Measurements from ENCODE around the gene ALPL. TPM values are rescaled to one million over a fixed set of nuclear protein-coding genes. Genes with fewer than 3 reads are reported as not detected.

The ALPL gene
- total and polyA plus RNA-seq, 9 of the 15 experiments (the other 6 are each of a cell fraction or from before 2014, with no cell fraction given) = 0.04 to 0.38 (median 0.18) TPM; not detected in 4

- TF ChIP-seq, protein P1, sequence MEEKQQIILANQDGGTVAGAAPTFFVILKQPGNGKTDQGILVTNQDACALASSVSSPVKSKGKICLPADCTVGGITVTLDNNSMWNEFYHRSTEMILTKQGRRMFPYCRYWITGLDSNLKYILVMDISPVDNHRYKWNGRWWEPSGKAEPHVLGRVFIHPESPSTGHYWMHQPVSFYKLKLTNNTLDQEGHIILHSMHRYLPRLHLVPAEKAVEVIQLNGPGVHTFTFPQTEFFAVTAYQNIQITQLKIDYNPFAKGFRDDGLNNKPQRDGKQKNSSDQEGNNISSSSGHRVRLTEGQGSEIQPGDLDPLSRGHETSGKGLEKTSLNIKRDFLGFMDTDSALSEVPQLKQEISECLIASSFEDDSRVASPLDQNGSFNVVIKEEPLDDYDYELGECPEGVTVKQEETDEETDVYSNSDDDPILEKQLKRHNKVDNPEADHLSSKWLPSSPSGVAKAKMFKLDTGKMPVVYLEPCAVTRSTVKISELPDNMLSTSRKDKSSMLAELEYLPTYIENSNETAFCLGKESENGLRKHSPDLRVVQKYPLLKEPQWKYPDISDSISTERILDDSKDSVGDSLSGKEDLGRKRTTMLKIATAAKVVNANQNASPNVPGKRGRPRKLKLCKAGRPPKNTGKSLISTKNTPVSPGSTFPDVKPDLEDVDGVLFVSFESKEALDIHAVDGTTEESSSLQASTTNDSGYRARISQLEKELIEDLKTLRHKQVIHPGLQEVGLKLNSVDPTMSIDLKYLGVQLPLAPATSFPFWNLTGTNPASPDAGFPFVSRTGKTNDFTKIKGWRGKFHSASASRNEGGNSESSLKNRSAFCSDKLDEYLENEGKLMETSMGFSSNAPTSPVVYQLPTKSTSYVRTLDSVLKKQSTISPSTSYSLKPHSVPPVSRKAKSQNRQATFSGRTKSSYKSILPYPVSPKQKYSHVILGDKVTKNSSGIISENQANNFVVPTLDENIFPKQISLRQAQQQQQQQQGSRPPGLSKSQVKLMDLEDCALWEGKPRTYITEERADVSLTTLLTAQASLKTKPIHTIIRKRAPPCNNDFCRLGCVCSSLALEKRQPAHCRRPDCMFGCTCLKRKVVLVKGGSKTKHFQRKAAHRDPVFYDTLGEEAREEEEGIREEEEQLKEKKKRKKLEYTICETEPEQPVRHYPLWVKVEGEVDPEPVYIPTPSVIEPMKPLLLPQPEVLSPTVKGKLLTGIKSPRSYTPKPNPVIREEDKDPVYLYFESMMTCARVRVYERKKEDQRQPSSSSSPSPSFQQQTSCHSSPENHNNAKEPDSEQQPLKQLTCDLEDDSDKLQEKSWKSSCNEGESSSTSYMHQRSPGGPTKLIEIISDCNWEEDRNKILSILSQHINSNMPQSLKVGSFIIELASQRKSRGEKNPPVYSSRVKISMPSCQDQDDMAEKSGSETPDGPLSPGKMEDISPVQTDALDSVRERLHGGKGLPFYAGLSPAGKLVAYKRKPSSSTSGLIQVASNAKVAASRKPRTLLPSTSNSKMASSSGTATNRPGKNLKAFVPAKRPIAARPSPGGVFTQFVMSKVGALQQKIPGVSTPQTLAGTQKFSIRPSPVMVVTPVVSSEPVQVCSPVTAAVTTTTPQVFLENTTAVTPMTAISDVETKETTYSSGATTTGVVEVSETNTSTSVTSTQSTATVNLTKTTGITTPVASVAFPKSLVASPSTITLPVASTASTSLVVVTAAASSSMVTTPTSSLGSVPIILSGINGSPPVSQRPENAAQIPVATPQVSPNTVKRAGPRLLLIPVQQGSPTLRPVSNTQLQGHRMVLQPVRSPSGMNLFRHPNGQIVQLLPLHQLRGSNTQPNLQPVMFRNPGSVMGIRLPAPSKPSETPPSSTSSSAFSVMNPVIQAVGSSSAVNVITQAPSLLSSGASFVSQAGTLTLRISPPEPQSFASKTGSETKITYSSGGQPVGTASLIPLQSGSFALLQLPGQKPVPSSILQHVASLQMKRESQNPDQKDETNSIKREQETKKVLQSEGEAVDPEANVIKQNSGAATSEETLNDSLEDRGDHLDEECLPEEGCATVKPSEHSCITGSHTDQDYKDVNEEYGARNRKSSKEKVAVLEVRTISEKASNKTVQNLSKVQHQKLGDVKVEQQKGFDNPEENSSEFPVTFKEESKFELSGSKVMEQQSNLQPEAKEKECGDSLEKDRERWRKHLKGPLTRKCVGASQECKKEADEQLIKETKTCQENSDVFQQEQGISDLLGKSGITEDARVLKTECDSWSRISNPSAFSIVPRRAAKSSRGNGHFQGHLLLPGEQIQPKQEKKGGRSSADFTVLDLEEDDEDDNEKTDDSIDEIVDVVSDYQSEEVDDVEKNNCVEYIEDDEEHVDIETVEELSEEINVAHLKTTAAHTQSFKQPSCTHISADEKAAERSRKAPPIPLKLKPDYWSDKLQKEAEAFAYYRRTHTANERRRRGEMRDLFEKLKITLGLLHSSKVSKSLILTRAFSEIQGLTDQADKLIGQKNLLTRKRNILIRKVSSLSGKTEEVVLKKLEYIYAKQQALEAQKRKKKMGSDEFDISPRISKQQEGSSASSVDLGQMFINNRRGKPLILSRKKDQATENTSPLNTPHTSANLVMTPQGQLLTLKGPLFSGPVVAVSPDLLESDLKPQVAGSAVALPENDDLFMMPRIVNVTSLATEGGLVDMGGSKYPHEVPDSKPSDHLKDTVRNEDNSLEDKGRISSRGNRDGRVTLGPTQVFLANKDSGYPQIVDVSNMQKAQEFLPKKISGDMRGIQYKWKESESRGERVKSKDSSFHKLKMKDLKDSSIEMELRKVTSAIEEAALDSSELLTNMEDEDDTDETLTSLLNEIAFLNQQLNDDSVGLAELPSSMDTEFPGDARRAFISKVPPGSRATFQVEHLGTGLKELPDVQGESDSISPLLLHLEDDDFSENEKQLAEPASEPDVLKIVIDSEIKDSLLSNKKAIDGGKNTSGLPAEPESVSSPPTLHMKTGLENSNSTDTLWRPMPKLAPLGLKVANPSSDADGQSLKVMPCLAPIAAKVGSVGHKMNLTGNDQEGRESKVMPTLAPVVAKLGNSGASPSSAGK (IDR thresholded peaks at IDR 0.05) = no peak
- no peak for TF ChIP-seq ZC3H8 (IDR thresholded peaks at IDR 0.05)
- no peak for TF ChIP-seq TAF1 (IDR thresholded peaks at IDR 0.05; ENCODE audit: control insufficient read depth, extremely low read depth, insufficient read depth, low read length, severe bottlenecking)
- no peak for TF ChIP-seq ZNF76 (CRISPR knock-in tag; IDR thresholded peaks at IDR 0.05; ENCODE audit: borderline replicate concordance)
- TF ChIP-seq SMAD1 (IDR thresholded peaks at IDR 0.05; ENCODE audit: low read depth, low read length, partially characterized antibody) = no peak
- TF ChIP-seq FOXA3 (CRISPR knock-in tag; conservative IDR thresholded peaks at IDR 0.05 in 1 of 2, IDR thresholded peaks at IDR 0.05 in 1 of 2) = 0 out of 4 replicates have a peak, but pooled peaks of 1 of the 2 experiments have one; percentile 26
- no peak; a peak in 1 of 4 replicates for TF ChIP-seq HDAC1 (IDR thresholded peaks at IDR 0.05)
- TF ChIP-seq BACH1 (tag; IDR thresholded peaks at IDR 0.05) = no peak
- TF ChIP-seq GATAD2B (IDR thresholded peaks at IDR 0.05; ENCODE audit: borderline replicate concordance) = no peak
- no peak for TF ChIP-seq RBM14 (IDR thresholded peaks at IDR 0.05; ENCODE audit: borderline replicate concordance, insufficient read depth, low read depth, low read length)
- no peak for TF ChIP-seq THRAP3 (IDR thresholded peaks at IDR 0.05; ENCODE audit: borderline replicate concordance)
- no peak for TF ChIP-seq SMC3 (conservative IDR thresholded peaks at IDR 0.05; ENCODE audit: insufficient read depth, low read depth, low read length)
- no peak for TF ChIP-seq ZFX (CRISPR knock-in tag; IDR thresholded peaks at IDR 0.05)
- TF ChIP-seq ZEB2 (IDR thresholded peaks at IDR 0.05) = no peak; the same call in 1 of the 2 replicates
- no peak for TF ChIP-seq TFE3 (CRISPR knock-in tag; IDR thresholded peaks at IDR 0.05)
Measured at GRCh38 chr1:21608798-21609197, 99.6 kb downstream of the ALPL start (continued).
